Transverse colon (tissue), 4 donors: ENCODE results near the gene SETD1B.

Experiments used
- EP300 ChIP-seq: sonication (generic); formaldehyde crosslinking; IDR thresholded peaks from one replicate; pipeline ENCODE4 v1.6.1; 2017; ENCODE audit warnings: antibody characterized with exemption, low read depth
- POLR2A ChIP-seq: fragments of 450-650 bp; IDR thresholded peaks from one replicate; pipeline ENCODE4 v1.6.1; 2016; ENCODE audit warnings: antibody characterized with exemption, mild to moderate bottlenecking, moderate library complexity
- POLR2AphosphoS5 ChIP-seq, 3 donors: sonication (generic); formaldehyde crosslinking; IDR thresholded peaks; one replicate each; pipeline ENCODE4 v1.6.1; 2016; ENCODE audit warnings: antibody characterized with exemption in 3 of 3
- TF ChIP-seq, protein P1 (sequence below), 5 experiments: fragments of 200-600 bp in 3 of 5; fragments of 450-650 bp in 2 of 5; sonication (generic) in 3 of 5; IDR thresholded peaks; 1 replicate in 2 of 5; 2 replicates in 3 of 5; pipeline ENCODE4 v1.5.1; 2016 to 2017; ENCODE audit warnings: antibody characterized with exemption in 5 of 5, inconsistent platforms in 3 of 5, mild to moderate bottlenecking in 2 of 5, moderate library complexity in 1 of 5

DNA sequence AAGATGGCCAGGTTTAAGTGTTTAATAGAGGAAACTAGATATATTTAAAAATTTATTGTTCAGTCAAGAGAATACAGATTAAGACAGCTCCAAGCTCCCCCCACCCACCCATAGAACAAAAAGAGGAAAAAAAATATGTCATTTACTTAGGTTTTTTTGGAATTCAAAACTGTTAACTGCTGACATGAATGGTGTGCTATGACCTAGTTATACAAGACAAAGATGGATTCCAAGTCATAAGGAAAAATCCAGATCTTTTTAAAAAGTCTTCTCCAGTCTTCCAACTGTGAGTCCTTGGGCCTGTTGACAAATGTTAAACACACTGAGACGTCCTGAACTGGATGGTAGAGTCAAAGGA is 1.3 kb upstream of the SETD1B start:
- no peak for TF ChIP-seq POLR2A
- TF ChIP-seq, protein P1, sequence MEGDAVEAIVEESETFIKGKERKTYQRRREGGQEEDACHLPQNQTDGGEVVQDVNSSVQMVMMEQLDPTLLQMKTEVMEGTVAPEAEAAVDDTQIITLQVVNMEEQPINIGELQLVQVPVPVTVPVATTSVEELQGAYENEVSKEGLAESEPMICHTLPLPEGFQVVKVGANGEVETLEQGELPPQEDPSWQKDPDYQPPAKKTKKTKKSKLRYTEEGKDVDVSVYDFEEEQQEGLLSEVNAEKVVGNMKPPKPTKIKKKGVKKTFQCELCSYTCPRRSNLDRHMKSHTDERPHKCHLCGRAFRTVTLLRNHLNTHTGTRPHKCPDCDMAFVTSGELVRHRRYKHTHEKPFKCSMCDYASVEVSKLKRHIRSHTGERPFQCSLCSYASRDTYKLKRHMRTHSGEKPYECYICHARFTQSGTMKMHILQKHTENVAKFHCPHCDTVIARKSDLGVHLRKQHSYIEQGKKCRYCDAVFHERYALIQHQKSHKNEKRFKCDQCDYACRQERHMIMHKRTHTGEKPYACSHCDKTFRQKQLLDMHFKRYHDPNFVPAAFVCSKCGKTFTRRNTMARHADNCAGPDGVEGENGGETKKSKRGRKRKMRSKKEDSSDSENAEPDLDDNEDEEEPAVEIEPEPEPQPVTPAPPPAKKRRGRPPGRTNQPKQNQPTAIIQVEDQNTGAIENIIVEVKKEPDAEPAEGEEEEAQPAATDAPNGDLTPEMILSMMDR (IDR thresholded peaks at IDR 0.05): no peak
- no peak for TF ChIP-seq POLR2AphosphoS5 (IDR thresholded peaks at IDR 0.05)
- TF ChIP-seq EP300: no peak
